Measurements from ENCODE around the gene RGS8. TPM values are rescaled to one million over a fixed set of nuclear protein-coding genes. Genes with fewer than 3 reads are reported as not detected.

RGS8 gene
- total RNA-seq, 2 experiments from 2014 or later: not detected

DNA sequence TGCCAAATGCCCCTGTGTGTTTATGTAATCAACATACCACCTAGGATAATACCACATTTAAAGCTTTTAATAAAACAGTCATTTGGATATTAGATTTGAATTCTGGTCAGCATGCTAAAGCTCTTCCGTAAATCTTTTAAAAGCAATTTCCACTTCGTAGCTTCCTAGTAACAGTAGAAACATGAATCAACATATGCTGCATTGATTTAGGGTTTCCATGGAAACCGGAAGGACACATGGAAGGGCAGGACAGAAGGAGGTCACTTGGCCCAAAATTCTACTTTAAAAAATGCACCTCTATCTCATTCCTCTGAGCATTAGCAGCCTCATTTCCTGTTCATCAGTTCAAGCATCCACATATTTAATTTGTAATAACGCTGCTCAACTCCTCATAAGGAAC, 8.1 kb downstream of the RGS8 start:
- Mint-ChIP-seq H3K36me3 (ENCODE audit: low read depth) (no peaks in the 10 kb centered on the region), H3K4me3 (no peak overlapping the region), H3K27me3 (peaks cover 14% of the 10 kb centered on the region), H3K27ac (no peak overlapping the region), H3K4me1 (ENCODE audit: low read depth) (no peaks in the 10 kb centered on the region), H3K9me3 (no peaks in the 10 kb centered on the region)
- H3K27ac ChIP-seq (ENCODE audit: low read depth in 1 of 2, low read length in 2 of 2): no peak overlapping the region
- ChIA-PET POLR2A (no interaction called here), CTCF (interaction anchor here (2.1 kb wide), 1 partner anchor 75 kb away, joined by 8 read pairs; no protein-coding TSS in a partner anchor)
- H3K4me3 ChIP-seq (ENCODE audit: low read length): no peak overlapping the region
- intact Hi-C loops (cut with DNase I, micrococcal nuclease): no loop called here
- H3K27me3 ChIP-seq (ENCODE audit: control insufficient read depth in 1 of 2, insufficient read depth in 2 of 2, low read length in 2 of 2): peaks cover 0 to 3% of the 10 kb centered on the region in 2 experiments
- no peak for ATAC-seq (ENCODE audit: poor library complexity)
- no peaks in the 10 kb centered on the region for H3K36me3 ChIP-seq (ENCODE audit: insufficient read depth, low read length)
- no peaks in the 10 kb centered on the region for H3K9me3 ChIP-seq (ENCODE audit: control insufficient read depth in 1 of 2, insufficient read depth in 1 of 2, low read length in 2 of 2)
- TF ChIP-seq, protein P1, sequence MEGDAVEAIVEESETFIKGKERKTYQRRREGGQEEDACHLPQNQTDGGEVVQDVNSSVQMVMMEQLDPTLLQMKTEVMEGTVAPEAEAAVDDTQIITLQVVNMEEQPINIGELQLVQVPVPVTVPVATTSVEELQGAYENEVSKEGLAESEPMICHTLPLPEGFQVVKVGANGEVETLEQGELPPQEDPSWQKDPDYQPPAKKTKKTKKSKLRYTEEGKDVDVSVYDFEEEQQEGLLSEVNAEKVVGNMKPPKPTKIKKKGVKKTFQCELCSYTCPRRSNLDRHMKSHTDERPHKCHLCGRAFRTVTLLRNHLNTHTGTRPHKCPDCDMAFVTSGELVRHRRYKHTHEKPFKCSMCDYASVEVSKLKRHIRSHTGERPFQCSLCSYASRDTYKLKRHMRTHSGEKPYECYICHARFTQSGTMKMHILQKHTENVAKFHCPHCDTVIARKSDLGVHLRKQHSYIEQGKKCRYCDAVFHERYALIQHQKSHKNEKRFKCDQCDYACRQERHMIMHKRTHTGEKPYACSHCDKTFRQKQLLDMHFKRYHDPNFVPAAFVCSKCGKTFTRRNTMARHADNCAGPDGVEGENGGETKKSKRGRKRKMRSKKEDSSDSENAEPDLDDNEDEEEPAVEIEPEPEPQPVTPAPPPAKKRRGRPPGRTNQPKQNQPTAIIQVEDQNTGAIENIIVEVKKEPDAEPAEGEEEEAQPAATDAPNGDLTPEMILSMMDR (IDR thresholded peaks at IDR 0.05): no peak
- DNase-seq: no peak
- H3K4me1 ChIP-seq (ENCODE audit: insufficient read depth, low read length): peaks cover 3% of the 10 kb centered on the region

DNA sequence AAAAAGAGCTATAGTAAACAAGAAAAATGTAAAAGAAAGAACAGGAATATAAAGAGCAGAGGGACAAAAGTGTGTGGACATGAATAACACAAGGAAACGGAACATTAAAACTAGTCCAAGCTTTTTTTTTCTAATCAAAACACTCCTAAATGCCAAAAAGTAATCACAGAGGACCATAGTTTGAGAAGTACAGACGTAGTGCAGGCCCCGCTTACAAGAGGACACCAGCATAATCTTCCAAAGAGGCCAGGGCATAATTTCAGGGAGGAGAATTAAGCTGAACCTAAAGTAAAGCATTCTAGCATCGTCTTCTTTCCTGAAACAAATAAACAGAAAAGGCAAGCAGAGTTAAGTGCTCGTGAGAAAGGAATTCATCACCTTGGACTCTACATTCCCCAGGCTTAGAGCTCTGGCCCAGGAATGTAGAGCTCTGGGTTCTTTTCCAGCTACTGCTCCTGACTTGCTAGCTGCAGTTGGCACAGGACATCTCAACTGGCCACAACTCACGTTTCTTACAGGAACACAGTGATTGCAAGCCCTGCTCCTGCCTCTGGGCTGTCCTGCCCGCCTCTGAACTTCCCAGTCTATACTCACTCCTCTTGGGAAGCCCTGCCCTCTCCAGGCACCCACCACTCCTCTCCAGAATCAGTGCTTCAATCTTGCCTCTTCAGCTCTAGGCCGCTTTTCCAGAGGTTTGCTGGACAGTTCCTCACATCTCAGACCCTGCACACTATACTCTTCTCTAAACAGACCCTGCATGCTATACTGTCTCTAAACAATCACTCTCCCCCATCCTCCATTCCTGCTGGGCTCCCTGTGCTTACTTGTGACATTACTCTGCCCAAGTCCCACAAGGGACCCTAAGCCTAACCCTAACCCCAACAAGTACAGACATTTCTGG, 9.8 kb downstream of the RGS8 start:
- H3K4me1 Mint-ChIP-seq (ENCODE audit: low read depth): no peaks in the 10 kb centered on the region
- ATAC-seq (ENCODE audit: poor library complexity): no peak
- Histone ChIP-seq H3K36me3 (ENCODE audit: insufficient read depth, low read length) (no peaks in the 10 kb centered on the region), H3K9me3 (ENCODE audit: control insufficient read depth in 1 of 2, insufficient read depth in 1 of 2, low read length in 2 of 2) (no peaks in the 10 kb centered on the region), H3K4me1 (ENCODE audit: insufficient read depth, low read length) (no peaks in the 10 kb centered on the region), H3K27ac (ENCODE audit: low read depth in 1 of 2, low read length in 2 of 2) (no peak overlapping the region), H3K4me3 (ENCODE audit: low read length) (no peak overlapping the region), H3K27me3 (ENCODE audit: control insufficient read depth in 1 of 2, insufficient read depth in 2 of 2, low read length in 2 of 2) (peaks cover 0 to 3% of the 10 kb centered on the region in 2 experiments)
- TF ChIP-seq, protein P1 (IDR thresholded peaks at IDR 0.05): no peak
- H3K4me3 Mint-ChIP-seq: no peak overlapping the region
- no peaks in the 10 kb centered on the region for H3K9me3 Mint-ChIP-seq
- no peak overlapping the region for H3K27ac Mint-ChIP-seq
- H3K36me3 Mint-ChIP-seq (ENCODE audit: low read depth): no peaks in the 10 kb centered on the region
- ChIA-PET CTCF (no interaction called here), POLR2A (interaction anchor here (0.7 kb wide), 1 partner anchor 12 kb away, joined by 3 read pairs; no protein-coding TSS in a partner anchor)
- intact Hi-C loops (cut with DNase I, micrococcal nuclease): no loop called here
- DNase-seq: no peak
- peaks cover 20% of the 10 kb centered on the region for H3K27me3 Mint-ChIP-seq

- Histone ChIP-seq H3K27ac (ENCODE audit: low read depth in 1 of 2, low read length in 2 of 2) (no peak overlapping the region), H3K36me3 (ENCODE audit: insufficient read depth, low read length) (no peaks in the 10 kb centered on the region), H3K27me3 (ENCODE audit: control insufficient read depth in 1 of 2, insufficient read depth in 2 of 2, low read length in 2 of 2) (peaks cover 0 to 3% of the 10 kb centered on the region in 2 experiments), H3K4me1 (ENCODE audit: insufficient read depth, low read length) (no peaks in the 10 kb centered on the region), H3K4me3 (ENCODE audit: low read length) (no peak overlapping the region), H3K9me3 (ENCODE audit: control insufficient read depth in 1 of 2, insufficient read depth in 1 of 2, low read length in 2 of 2) (no peaks in the 10 kb centered on the region)
- H3K27me3 Mint-ChIP-seq: peaks cover 20% of the 10 kb centered on the region
- no peak overlapping the region for H3K4me3 Mint-ChIP-seq
- TF ChIP-seq, protein P1 (IDR thresholded peaks at IDR 0.05): no peak
- no peak overlapping the region for H3K27ac Mint-ChIP-seq
- no peak for DNase-seq
- ChIA-PET POLR2A (no interaction called here), CTCF (interaction anchor here (1.1 kb wide), 1 partner anchor 71 kb away, joined by 3 read pairs; no protein-coding TSS in a partner anchor)
- no peaks in the 10 kb centered on the region for H3K9me3 Mint-ChIP-seq
- H3K36me3 Mint-ChIP-seq (ENCODE audit: low read depth): no peaks in the 10 kb centered on the region
- ATAC-seq (ENCODE audit: poor library complexity): no peak
- intact Hi-C loops (cut with DNase I, micrococcal nuclease): no loop called here
- H3K4me1 Mint-ChIP-seq (ENCODE audit: low read depth): no peaks in the 10 kb centered on the region
Measured at GRCh38 chr1:182672487-182672836, 11.9 kb downstream of the RGS8 start.

Data from CD4-positive, alpha-beta T cell (primary cell).